ENCODE measurements around the gene WBP11. TPM values are rescaled to one million over a fixed set of nuclear protein-coding genes. Genes with fewer than 3 reads are reported as not detected.

WBP11 gene
- total and polyA plus RNA-seq, 4 donors, result 16.9 to 44.7 (median 30.1) TPM

GRCh38 chr12:14810953-14811483 is 7.7 kb upstream of the WBP11 start:
- peaks cover 0 to 1% of the 10 kb centered on the region in 2 donors for H3K36me3 ChIP-seq (ENCODE audit: control insufficient read depth in 1 of 2, insufficient read depth in 2 of 2, low read length in 1 of 2)
- no peak overlapping the region for H3K27ac ChIP-seq (ENCODE audit: low read depth in 1 of 2, low read length in 2 of 2)
- WGBS, 2 donors, result 91 to 94% methylated on average over 1 of the region's 1 CpG
- DNase-seq, result no peak
- no peaks in the 10 kb centered on the region for H3K9me3 ChIP-seq (ENCODE audit: control insufficient read depth, low read length)
- intact Hi-C loops (cut with DNase I), result no loop called here
- no peaks in the 10 kb centered on the region for H3K27me3 ChIP-seq (ENCODE audit: control insufficient read depth in 1 of 2, insufficient read depth in 2 of 2, low read length in 1 of 2)
- H3K4me3 ChIP-seq (ENCODE audit: low read length in 2 of 2), result no peak overlapping the region
- H3K4me1 ChIP-seq (ENCODE audit: control insufficient read depth in 1 of 2, insufficient read depth in 2 of 2, low read length in 2 of 2), result no peaks in the 10 kb centered on the region
- ATAC-seq (ENCODE audit: low FRiP score), result no peak

GRCh38 chr12:14810167-14810952 is 7.1 kb upstream of the WBP11 start:
- DNase-seq (no peak), ATAC-seq (ENCODE audit: low FRiP score) (no peak)
- Histone ChIP-seq H3K4me3 (ENCODE audit: low read length in 2 of 2) (no peak overlapping the region), H3K36me3 (ENCODE audit: control insufficient read depth in 1 of 2, insufficient read depth in 2 of 2, low read length in 1 of 2) (peaks cover 0 to 3% of the 10 kb centered on the region in 2 donors), H3K4me1 (ENCODE audit: control insufficient read depth in 1 of 2, insufficient read depth in 2 of 2, low read length in 2 of 2) (no peaks in the 10 kb centered on the region), H3K27ac (ENCODE audit: low read depth in 1 of 2, low read length in 2 of 2) (no peak overlapping the region), H3K27me3 (ENCODE audit: control insufficient read depth in 1 of 2, insufficient read depth in 2 of 2, low read length in 1 of 2) (no peaks in the 10 kb centered on the region), H3K9me3 (ENCODE audit: control insufficient read depth, low read length) (no peaks in the 10 kb centered on the region)
- intact Hi-C loops (cut with DNase I), result no loop called here
- WGBS, 2 donors, result 81 to 87% methylated on average over 5 of the region's 5 CpGs

GRCh38 chr12:14803830-14804160 is 517 bp upstream of the WBP11 start:
- Histone ChIP-seq H3K27me3 (ENCODE audit: control insufficient read depth in 1 of 2, insufficient read depth in 2 of 2, low read length in 1 of 2) (no peaks in the 10 kb centered on the region), H3K9me3 (ENCODE audit: control insufficient read depth, low read length) (no peaks in the 10 kb centered on the region), H3K36me3 (ENCODE audit: control insufficient read depth in 1 of 2, insufficient read depth in 2 of 2, low read length in 1 of 2) (peaks cover 2 to 3% of the 10 kb centered on the region in 2 donors), H3K4me3 (ENCODE audit: low read length in 2 of 2) (peak overlapping the region; percentile 90 to 96), H3K27ac (ENCODE audit: low read depth in 1 of 2, low read length in 2 of 2) (peak overlapping the region in 1 of 2 donors; percentile 47), H3K4me1 (ENCODE audit: control insufficient read depth in 1 of 2, insufficient read depth in 2 of 2, low read length in 2 of 2) (no peaks in the 10 kb centered on the region)
- peak; percentile 59 for ATAC-seq (ENCODE audit: low FRiP score)
- intact Hi-C loops (cut with DNase I), result loop anchor here in 1 of 2 donors (2.0 kb wide), 1 partner anchor 29 kb away; a partner anchor contains a TSS
- DNase-seq, result no peak
- WGBS, 2 donors, result 0% methylated on average over 12 of the region's 12 CpGs

- no peaks in the 10 kb centered on the region for H3K27me3 ChIP-seq (ENCODE audit: control insufficient read depth in 1 of 2, insufficient read depth in 2 of 2, low read length in 1 of 2)
- H3K4me3 ChIP-seq (ENCODE audit: low read length in 2 of 2), result peak overlapping the region; percentile 62 to 70
- peaks cover 2 to 3% of the 10 kb centered on the region in 2 donors for H3K36me3 ChIP-seq (ENCODE audit: control insufficient read depth in 1 of 2, insufficient read depth in 2 of 2, low read length in 1 of 2)
- H3K27ac ChIP-seq (ENCODE audit: low read depth in 1 of 2, low read length in 2 of 2), result peak overlapping the region in 1 of 2 donors; percentile 76
- DNase-seq (no peak), ATAC-seq (ENCODE audit: low FRiP score) (no peak)
- H3K9me3 ChIP-seq (ENCODE audit: control insufficient read depth, low read length), result no peaks in the 10 kb centered on the region
- WGBS, 2 donors, result 0 to 1% methylated on average over 7 of the region's 7 CpGs
- intact Hi-C loops (cut with DNase I), result loop anchor here in 1 of 2 donors (2.0 kb wide), 1 partner anchor 28 kb away; a partner anchor contains a TSS
- no peaks in the 10 kb centered on the region for H3K4me1 ChIP-seq (ENCODE audit: control insufficient read depth in 1 of 2, insufficient read depth in 2 of 2, low read length in 2 of 2)
These were observed 612 bp downstream of the WBP11 start for GRCh38 chr12:14802721-14803010.

- intact Hi-C loops (cut with DNase I), result loop anchor here in 1 of 2 donors (2.0 kb wide), 1 partner anchor 27 kb away; a partner anchor contains a TSS
- ATAC-seq (ENCODE audit: low FRiP score), result no peak
- no peaks in the 10 kb centered on the region for H3K9me3 ChIP-seq (ENCODE audit: control insufficient read depth, low read length)
- no peak overlapping the region for H3K27ac ChIP-seq (ENCODE audit: low read depth in 1 of 2, low read length in 2 of 2)
- H3K4me3 ChIP-seq (ENCODE audit: low read length in 2 of 2), result peak overlapping the region; percentile 62 to 70
- peaks cover 2 to 3% of the 10 kb centered on the region in 2 donors for H3K36me3 ChIP-seq (ENCODE audit: control insufficient read depth in 1 of 2, insufficient read depth in 2 of 2, low read length in 1 of 2)
- no peaks in the 10 kb centered on the region for H3K4me1 ChIP-seq (ENCODE audit: control insufficient read depth in 1 of 2, insufficient read depth in 2 of 2, low read length in 2 of 2)
- H3K27me3 ChIP-seq (ENCODE audit: control insufficient read depth in 1 of 2, insufficient read depth in 2 of 2, low read length in 1 of 2), result no peaks in the 10 kb centered on the region
- 58 to 63% methylated on average over 4 of the region's 4 CpGs for WGBS, 2 donors
- no peak for DNase-seq
These were observed 1.0 kb downstream of the WBP11 start for GRCh38 chr12:14802247-14802646.

GRCh38 chr12:14795028-14795448 is 8.2 kb downstream of the WBP11 start:
- no peak overlapping the region for H3K4me3 ChIP-seq (ENCODE audit: low read length in 2 of 2)
- H3K27me3 ChIP-seq (ENCODE audit: control insufficient read depth in 1 of 2, insufficient read depth in 2 of 2, low read length in 1 of 2), result no peaks in the 10 kb centered on the region
- H3K36me3 ChIP-seq (ENCODE audit: control insufficient read depth in 1 of 2, insufficient read depth in 2 of 2, low read length in 1 of 2), result peaks cover 3 to 8% of the 10 kb centered on the region in 2 donors
- 59 to 60% methylated on average over 4 of the region's 4 CpGs for WGBS, 2 donors
- H3K9me3 ChIP-seq (ENCODE audit: control insufficient read depth, low read length), result no peaks in the 10 kb centered on the region
- ATAC-seq (ENCODE audit: low FRiP score) (no peak), DNase-seq (no peak)
- H3K27ac ChIP-seq (ENCODE audit: low read depth in 1 of 2, low read length in 2 of 2), result no peak overlapping the region
- H3K4me1 ChIP-seq (ENCODE audit: control insufficient read depth in 1 of 2, insufficient read depth in 2 of 2, low read length in 2 of 2), result no peaks in the 10 kb centered on the region
- intact Hi-C loops (cut with DNase I), result no loop called here

GRCh38 chr12:14785568-14785967 is 17.7 kb downstream of the WBP11 start:
- Histone ChIP-seq H3K4me3 (ENCODE audit: low read length in 2 of 2) (no peak overlapping the region), H3K36me3 (ENCODE audit: control insufficient read depth in 1 of 2, insufficient read depth in 2 of 2, low read length in 1 of 2) (peaks cover 5 to 10% of the 10 kb centered on the region in 2 donors), H3K9me3 (ENCODE audit: control insufficient read depth, low read length) (no peaks in the 10 kb centered on the region), H3K27ac (ENCODE audit: low read depth in 1 of 2, low read length in 2 of 2) (no peak overlapping the region), H3K4me1 (ENCODE audit: control insufficient read depth in 1 of 2, insufficient read depth in 2 of 2, low read length in 2 of 2) (peaks cover 0 to 2% of the 10 kb centered on the region in 2 donors), H3K27me3 (ENCODE audit: control insufficient read depth in 1 of 2, insufficient read depth in 2 of 2, low read length in 1 of 2) (no peaks in the 10 kb centered on the region)
- intact Hi-C loops (cut with DNase I), result no loop called here
- WGBS, 2 donors, result 89 to 94% methylated on average over 3 of the region's 3 CpGs
- DNase-seq (no peak), ATAC-seq (ENCODE audit: low FRiP score) (no peak)

GRCh38 chr12:14784471-14784870 is 18.8 kb downstream of the WBP11 start:
- Histone ChIP-seq H3K4me1 (ENCODE audit: control insufficient read depth in 1 of 2, insufficient read depth in 2 of 2, low read length in 2 of 2) (peaks cover 0 to 2% of the 10 kb centered on the region in 2 donors), H3K9me3 (ENCODE audit: control insufficient read depth, low read length) (no peaks in the 10 kb centered on the region), H3K27me3 (ENCODE audit: control insufficient read depth in 1 of 2, insufficient read depth in 2 of 2, low read length in 1 of 2) (no peaks in the 10 kb centered on the region), H3K36me3 (ENCODE audit: control insufficient read depth in 1 of 2, insufficient read depth in 2 of 2, low read length in 1 of 2) (peaks cover 5 to 7% of the 10 kb centered on the region in 2 donors), H3K27ac (ENCODE audit: low read depth in 1 of 2, low read length in 2 of 2) (no peak overlapping the region), H3K4me3 (ENCODE audit: low read length in 2 of 2) (no peak overlapping the region)
- whole genome bisulfite sequencing, 2 donors, result 91 to 92% methylated on average over 2 of the region's 2 CpGs
- intact Hi-C loops (cut with DNase I), result no loop called here
- ATAC-seq (ENCODE audit: low FRiP score) (no peak), DNase-seq (no peak)

- Histone ChIP-seq H3K4me3 (ENCODE audit: low read length in 2 of 2) (no peak overlapping the region), H3K36me3 (ENCODE audit: control insufficient read depth in 1 of 2, insufficient read depth in 2 of 2, low read length in 1 of 2) (peaks cover 0 to 3% of the 10 kb centered on the region in 2 donors), H3K9me3 (ENCODE audit: control insufficient read depth, low read length) (no peaks in the 10 kb centered on the region), H3K27me3 (ENCODE audit: control insufficient read depth in 1 of 2, insufficient read depth in 2 of 2, low read length in 1 of 2) (no peaks in the 10 kb centered on the region), H3K4me1 (ENCODE audit: control insufficient read depth in 1 of 2, insufficient read depth in 2 of 2, low read length in 2 of 2) (peaks cover 0 to 2% of the 10 kb centered on the region in 2 donors), H3K27ac (ENCODE audit: low read depth in 1 of 2, low read length in 2 of 2) (no peak overlapping the region)
- DNase-seq, result no peak
- intact Hi-C loops (cut with DNase I), result no loop called here
- no peak for ATAC-seq (ENCODE audit: low FRiP score)
These were observed 20.5 kb downstream of the WBP11 start for GRCh38 chr12:14782756-14783155.
